AG04450 (cell line): ENCODE measurements around the gene DNM3. TPM values are rescaled to one million over a fixed set of nuclear protein-coding genes. Genes with fewer than 3 reads are reported as not detected.

Experiments
- CTCF ChIA-PET: fragments of 300-600, 350-600 bp; formaldehyde crosslinking; extraction: SDS; loops from one replicate; lab custom pipeline; 2022; ENCODE audit warnings: antibody characterized with exemption, inconsistent platforms; lab: Charles Lee
- POLR2A ChIA-PET: fragments of 350-600 bp; formaldehyde crosslinking; extraction: SDS; loops from one replicate; lab custom pipeline; 2021; ENCODE audit warnings: antibody characterized with exemption, inconsistent platforms; lab: Yijun Ruan, JAX
- DNase-seq: peaks from one replicate; pipeline ENCODE4 v3.0.0-alpha.2; 2011; ENCODE audit warnings: low read depth, low spot score
- H3K27ac ChIP-seq: one replicate; pipeline ENCODE4 v1.5.1; 2012; ENCODE audit warnings: low read depth, low read length, control low read depth
- H3K27me3 ChIP-seq: one replicate; pipeline ENCODE4 v1.6.0; 2012; ENCODE audit warnings: low read length; ENCODE audit not compliant: control insufficient read depth, insufficient read depth
- H3K4me3 ChIP-seq: 2 replicates; pipeline ENCODE4 v1.5.1; 2011; ENCODE audit warnings: mild to moderate bottlenecking, low read depth, low read length, control low read depth
- H3K9me3 ChIP-seq: 2 replicates; pipeline ENCODE4 v1.5.1; 2012; ENCODE audit warnings: low read length; ENCODE audit not compliant: control insufficient read depth, insufficient read depth
- CTCF ChIP-seq: IDR thresholded peaks from 2 replicates; pipeline ENCODE4 v1.5.1; 2011; ENCODE audit warnings: low read depth, low read length, control low read depth, inconsistent platforms
- polyA minus RNA-seq: library from RNA; depleted of rRNA, polyadenylated mRNA; stranded (reverse); fragments of >200 nt; gene quantifications from 2 replicates; pipeline ENCODE4 v1.2.3, GENCODE V29; 2011; rRNA and poly(A)+ RNA removed
- polyA plus RNA-seq: library from polyadenylated mRNA; depleted of rRNA; stranded (reverse); fragments of >200 nt; gene quantifications from 2 replicates; pipeline ENCODE4 v1.2.3, GENCODE V29; 2011; rRNA removed

The DNM3 gene
- polyA plus RNA-seq (0.37 and 0.46 TPM in 2 replicates), polyA minus RNA-seq (0.70 and 0.74 TPM in 2 replicates)

GRCh38 chr1:171841050-171841910 is at the start of gene DNM3:
Gene DNM3 (plus strand): TSS chr1:171841498. CDS start chr1:171841657, 159 bp downstream.
- POLR2A ChIA-PET = interaction anchor here (0.8 kb wide), 1 partner anchor 24 kb away, joined by 6 read pairs; no protein-coding TSS in a partner anchor
- Histone ChIP-seq H3K27ac (no peak within 1 kb of the TSS), H3K27me3 (peaks cover 10% of the 10 kb centered on the region), H3K4me3 (peak within 1 kb of the TSS; percentile 67), H3K9me3 (no peaks in the 10 kb centered on the region; the same call in none of the 2 replicates)
- TF ChIP-seq CTCF = no peak
- DNase-seq = peak; percentile 60
- CTCF ChIA-PET = interaction anchor here (1.1 to 2.2 kb wide), 5 partner anchors 40 to 197 kb away, joined by 3 to 13 read pairs (median 7); no protein-coding TSS in a partner anchor

- Histone ChIP-seq H3K4me3 (no peak overlapping the region), H3K27ac (no peak overlapping the region), H3K27me3 (no peaks in the 10 kb centered on the region), H3K9me3 (no peaks in the 10 kb centered on the region)
- no peak for TF ChIP-seq CTCF
- CTCF ChIA-PET = interaction anchor here (0.8 to 1.7 kb wide), 4 partner anchors 9 to 193 kb away, joined by 3 to 11 read pairs (median 7); no protein-coding TSS in a partner anchor
- no peak for DNase-seq
- POLR2A ChIA-PET = no interaction called here
These were observed 48.5 kb upstream of the DNM3 start for GRCh38 chr1:171792656-171793369.

- no peak for TF ChIP-seq CTCF
- H3K27me3 ChIP-seq = no peaks in the 10 kb centered on the region
- H3K4me3 ChIP-seq = no peak overlapping the region
- peak overlapping the region; percentile 48 for H3K27ac ChIP-seq
- ChIA-PET POLR2A (no interaction called here), CTCF (interaction anchor here (0.8 to 1.7 kb wide), 4 partner anchors 8 to 193 kb away, joined by 3 to 11 read pairs (median 7); no protein-coding TSS in a partner anchor)
- no peak for DNase-seq
- no peaks in the 10 kb centered on the region for H3K9me3 ChIP-seq
These were observed 47.7 kb upstream of the DNM3 start for GRCh38 chr1:171793636-171794035.

- Histone ChIP-seq H3K4me3 (no peak overlapping the region), H3K27ac (peak overlapping the region; percentile 48), H3K9me3 (no peaks in the 10 kb centered on the region), H3K27me3 (no peaks in the 10 kb centered on the region)
- CTCF ChIA-PET = interaction anchor here (0.6 to 1.7 kb wide), 4 partner anchors 8 to 191 kb away, joined by 3 to 11 read pairs (median 4); no protein-coding TSS in a partner anchor
- no peak for DNase-seq
- POLR2A ChIA-PET = no interaction called here
- no peak for TF ChIP-seq CTCF
These were observed 47.2 kb upstream of the DNM3 start for GRCh38 chr1:171794085-171794484.
